Sigmoid colon (tissue), 7 donors: ENCODE data around the gene CLPTM1. TPM values are rescaled to one million over a fixed set of nuclear protein-coding genes. Genes with fewer than 3 reads are reported as not detected.
A peak's percentile ranks its signal among the peaks of the same experiment; 100 is the strongest.

ENCODE experiments used
- DNase-seq: peaks from one replicate; pipeline ENCODE4 v3.0.0-alpha.2; 2019
- H3K27ac ChIP-seq, 4 donors: fragments of 200-600 bp; sonication (generic); one replicate each; pipeline ENCODE4 v1.5.1; 2016 to 2019; ENCODE audit warnings: mild to moderate bottlenecking in 1 of 4
- H3K27me3 ChIP-seq, 3 donors: fragments of 200-600 bp; sonication (generic); one replicate each; pipeline ENCODE4 v1.5.1; 2019; ENCODE audit warnings: mild to moderate bottlenecking in 1 of 3
- H3K36me3 ChIP-seq, 4 donors: fragments of 200-600 bp; sonication (generic); one replicate each; pipeline ENCODE4 v1.5.1; 2016 to 2019
- H3K4me1 ChIP-seq, 4 donors: fragments of 200-600 bp; sonication (generic); one replicate each; pipeline ENCODE4 v1.5.1; 2017 to 2019
- H3K4me3 ChIP-seq, 4 donors: fragments of 200-600 bp; sonication (generic); one replicate each; pipeline ENCODE4 v1.5.1; 2017 to 2019; ENCODE audit warnings: mild to moderate bottlenecking in 2 of 4, moderate library complexity in 1 of 4
- H3K9me3 ChIP-seq, 4 donors: fragments of 200-600 bp in 3 of 4; sonication (generic) in 3 of 4; one replicate each; pipeline versions ENCODE4 v1.5.1 to v1.6.1; 2013 to 2019
- CTCF ChIP-seq, 4 experiments: fragments of 450-650 bp in 3 of 4; fragments of 200-600 bp in 1 of 4; IDR thresholded peaks; one replicate each; pipeline ENCODE4 v1.5.1; 2016 to 2019; ENCODE audit warnings: antibody characterized with exemption in 4 of 4, mild to moderate bottlenecking in 3 of 4, moderate library complexity in 2 of 4
- EP300 ChIP-seq, 4 donors: sonication (generic); formaldehyde crosslinking; IDR thresholded peaks; one replicate each; pipeline ENCODE4 v1.6.1; 2017; ENCODE audit warnings: antibody characterized with exemption in 4 of 4
- POLR2A ChIP-seq, 2 donors: fragments of 450-650 bp; IDR thresholded peaks; one replicate each; pipeline ENCODE4 v1.6.1; 2016; ENCODE audit warnings: antibody characterized with exemption in 2 of 2, mild to moderate bottlenecking in 2 of 2, moderate library complexity in 2 of 2
- POLR2AphosphoS5 ChIP-seq, 4 donors: sonication (generic); formaldehyde crosslinking; IDR thresholded peaks; one replicate each; pipeline ENCODE4 v1.6.1; 2017; ENCODE audit warnings: antibody characterized with exemption in 4 of 4
- WGBS, 2 donors: extraction: QIAGEN DNeasy Blood & Tissue Kit; methylation state at CpG; one replicate each; pipeline ENCODE4 v1.1.7; 2013; 5-methylcytosine and 5-hydroxymethylcytosine counted together
- intact Hi-C: fragments of 100-400 bp; cut with DNase I; formaldehyde crosslinking; loops from one replicate; pipeline ENCODE4 v1.15.1; 2023
- polyA plus RNA-seq, 3 donors: library from polyadenylated mRNA; stranded (reverse); fragments of 200-250 nt; gene quantifications; one replicate each; pipeline ENCODE4 v1.2.3, GENCODE V29; 2013
- total RNA-seq, 4 donors: library from RNA; depleted of rRNA; stranded (reverse); fragments of >200 nt; gene quantifications; one replicate each; pipeline ENCODE4 v1.1.0, GENCODE V29; 2016
- donor health status: healthy with polysubstance abuse.
- donor health status: Bipolar disorder and iron deficiency.
- donor health status: healthy.

CLPTM1 gene
- total and polyA plus RNA-seq, 7 donors: 22.2 to 94.0 (median 43.2) TPM

- no peaks in the 10 kb centered on the region for H3K9me3 ChIP-seq
- H3K4me1 ChIP-seq: peaks cover 0 to 13% (median 9%) of the 10 kb centered on the region in 4 donors
- no peak overlapping the region for H3K27ac ChIP-seq
- intact Hi-C loops: no loop called here
- no peak for DNase-seq
- 84 to 85% methylated on average over 5 of the region's 5 CpGs for WGBS, 2 donors
- H3K36me3 ChIP-seq: peaks cover 0 to 9% (median 2%) of the 10 kb centered on the region in 4 donors
- TF ChIP-seq CTCF (IDR thresholded peaks at IDR 0.05): no peak
- TF ChIP-seq POLR2A (IDR thresholded peaks at IDR 0.05): no peak
- TF ChIP-seq POLR2AphosphoS5 (IDR thresholded peaks at IDR 0.05): no peak
- no peak for TF ChIP-seq EP300 (IDR thresholded peaks at IDR 0.05)
- H3K27me3 ChIP-seq: no peaks in the 10 kb centered on the region
- no peak overlapping the region for H3K4me3 ChIP-seq
Measured at GRCh38 chr19:44948237-44948636, 6.9 kb upstream of the CLPTM1 start.

GRCh38 chr19:44948763-44949374, 6.3 kb upstream of the CLPTM1 start:
- Histone ChIP-seq H3K36me3 (peaks cover 0 to 9% (median 2%) of the 10 kb centered on the region in 4 donors), H3K27me3 (no peaks in the 10 kb centered on the region), H3K4me1 (peaks cover 0 to 20% (median 14%) of the 10 kb centered on the region in 4 donors), H3K9me3 (no peaks in the 10 kb centered on the region), H3K27ac (no peak overlapping the region), H3K4me3 (no peak overlapping the region)
- intact Hi-C loops: no loop called here
- DNase-seq: no peak
- no peak for TF ChIP-seq EP300 (IDR thresholded peaks at IDR 0.05)
- no peak for TF ChIP-seq POLR2A (IDR thresholded peaks at IDR 0.05)
- TF ChIP-seq CTCF (IDR thresholded peaks at IDR 0.05): no peak
- TF ChIP-seq POLR2AphosphoS5 (IDR thresholded peaks at IDR 0.05): no peak
- WGBS, 2 donors: 90 to 91% methylated on average over 5 of the region's 5 CpGs

- Histone ChIP-seq H3K27me3 (no peaks in the 10 kb centered on the region), H3K36me3 (peaks cover 0 to 9% (median 2%) of the 10 kb centered on the region in 4 donors), H3K4me1 (peaks cover 0 to 25% (median 19%) of the 10 kb centered on the region in 4 donors), H3K4me3 (no peak overlapping the region), H3K27ac (no peak overlapping the region), H3K9me3 (no peaks in the 10 kb centered on the region)
- WGBS, 2 donors: 94 to 95% methylated on average over 9 of the region's 9 CpGs
- TF ChIP-seq POLR2AphosphoS5 (IDR thresholded peaks at IDR 0.05): no peak
- TF ChIP-seq CTCF (IDR thresholded peaks at IDR 0.05): no peak
- no peak for TF ChIP-seq EP300 (IDR thresholded peaks at IDR 0.05)
- no peak for TF ChIP-seq POLR2A (IDR thresholded peaks at IDR 0.05)
- intact Hi-C loops: no loop called here
- DNase-seq: no peak
Measured at GRCh38 chr19:44949550-44949949, 5.6 kb upstream of the CLPTM1 start.

GRCh38 chr19:44951179-44952159, 3.7 kb upstream of the CLPTM1 start:
- 55 to 62% methylated on average over 13 of the region's 13 CpGs for WGBS, 2 donors
- DNase-seq: peak; percentile 83
- Histone ChIP-seq H3K36me3 (peaks cover 0 to 9% (median 2%) of the 10 kb centered on the region in 4 donors), H3K9me3 (no peaks in the 10 kb centered on the region), H3K27ac (peak overlapping the region in 2 of 4 donors; percentile 16 to 21), H3K27me3 (no peaks in the 10 kb centered on the region), H3K4me1 (peaks cover 0 to 32% (median 28%) of the 10 kb centered on the region in 4 donors), H3K4me3 (no peak overlapping the region)
- intact Hi-C loops: loop anchor here (1.0 to 5.0 kb wide), 2 partner anchors 48 to 104 kb away; partner anchors contain the start of gene NECTIN2
- TF ChIP-seq CTCF (IDR thresholded peaks at IDR 0.05): peak; percentile 69 to 84 (median 76)
- no peak for TF ChIP-seq POLR2AphosphoS5 (IDR thresholded peaks at IDR 0.05)
